K562 (cell line): ENCODE results near the gene DDR2. TPM values are rescaled to one million over a fixed set of nuclear protein-coding genes. Genes with fewer than 3 reads are reported as not detected.

Experiments
- ATAC-seq: fragments of 200-7000 bp; cut with Tn5 transposase; 3 replicates; pipeline ENCODE4 v1.9.1; 2020; ENCODE audit warnings: moderate library complexity
- BruUV-seq: library from RNA; stranded (reverse); fragments of 400-500 nt; replicated peaks from 2 replicates; lab custom pipeline; 2021; lab: Mats Ljungman, UMichigan
- CTCF ChIA-PET: fragments of 300-600 bp; formaldehyde crosslinking; extraction: SDS; loops from one replicate; lab custom pipeline; 2021; ENCODE audit warnings: low intra/inter-chr PET ratio; lab: Yijun Ruan, JAX
- POLR2A ChIA-PET: fragments of 300-600, 350-650 bp; sonication (Branson Sonifier 250); formaldehyde crosslinking; extraction: SDS; loops from one replicate; lab custom pipeline; 2021; ENCODE audit warnings: antibody characterized with exemption, inconsistent platforms; lab: Yijun Ruan, JAX
- DNase-seq, 4 experiments: peaks; one replicate each; pipeline versions ENCODE4 v3.0.0 to v3.0.0-alpha.2; 2011 to 2018; ENCODE audit warnings: low spot score in 3 of 4, mixed read lengths in 3 of 4; ENCODE audit errors: extremely low read depth in 1 of 4
- FAIRE-seq: peaks from 2 replicates; lab custom pipeline; 2011; peaks lifted over from hg19 to GRCh38; lab: Jason Lieb, UNC
- H2AFZ ChIP-seq: 2 replicates; pipeline ENCODE4 v1.6.0; 2011; ENCODE audit warnings: low read depth, low read length, control low read depth, inconsistent platforms
- H3K27ac ChIP-seq: fragments of 200-600 bp; 3 replicates; pipeline ENCODE4 v1.8.0; 2011; ENCODE audit warnings: low read depth, mild to moderate bottlenecking, control low read depth, inconsistent platforms, low read length, moderate library complexity, mixed read lengths; ENCODE audit errors: extremely low read depth
- H3K27me3 ChIP-seq, 2 experiments: fragments of 300-600 bp in 1 of 2; 2 replicates in 1 of 2; 3 replicates in 1 of 2; pipeline versions ENCODE4 v1.6.0 to v1.8.0; 2011; ENCODE audit warnings: inconsistent platforms in 2 of 2, low read length in 2 of 2, mild to moderate bottlenecking in 1 of 2, mixed read lengths in 1 of 2, moderate library complexity in 1 of 2; ENCODE audit not compliant: control insufficient read depth in 2 of 2, insufficient read depth in 2 of 2
- H3K36me3 ChIP-seq: fragments of 300-600 bp; 3 replicates; pipeline ENCODE4 v1.8.0; 2011; ENCODE audit warnings: mild to moderate bottlenecking, low read length, inconsistent platforms; ENCODE audit not compliant: control insufficient read depth, insufficient read depth
- H3K4me1 ChIP-seq, 2 experiments: fragments of 200-600 bp in 1 of 2; replicated peaks in 1 of 2; 2 replicates in 1 of 2; 3 replicates in 1 of 2; pipeline versions ENCODE4 v1.5.1 to v1.8.0; 2011; ENCODE audit warnings: inconsistent platforms in 2 of 2, low read length in 2 of 2, mild to moderate bottlenecking in 1 of 2, mixed read lengths in 1 of 2, moderate library complexity in 1 of 2; ENCODE audit not compliant: control insufficient read depth in 2 of 2, insufficient read depth in 2 of 2
- H3K4me2 ChIP-seq: 2 replicates; pipeline ENCODE4 v1.6.1; 2011; ENCODE audit warnings: low read length, control low read depth, inconsistent platforms, mixed read lengths; ENCODE audit not compliant: insufficient read depth
- H3K4me3 ChIP-seq: fragments of 200-600 bp; sonication (generic), shearing (Covaris generic); 2 replicates; pipeline ENCODE4 v1.5.1; 2016; ENCODE audit warnings: control low read depth, inconsistent platforms
- H3K79me2 ChIP-seq: fragments of 200-600 bp; 3 replicates; pipeline ENCODE4 v1.8.0; 2011; ENCODE audit warnings: low read length, inconsistent platforms; ENCODE audit not compliant: control insufficient read depth, insufficient read depth
- H3K9ac ChIP-seq, 2 experiments: 2 replicates each; pipeline versions ENCODE4 v1.6.0 to v1.6.1; 2011; ENCODE audit warnings: low read depth in 2 of 2, low read length in 2 of 2, control low read depth in 1 of 2, inconsistent platforms in 1 of 2, mild to moderate bottlenecking in 1 of 2, mixed read lengths in 1 of 2; ENCODE audit not compliant: insufficient read depth in 1 of 2
- H3K9me1 ChIP-seq: one replicate; pipeline ENCODE4 v1.6.0; 2011; ENCODE audit warnings: inconsistent platforms, mild to moderate bottlenecking, low read length, moderate library complexity; ENCODE audit not compliant: control insufficient read depth, insufficient read depth
- H3K9me3 ChIP-seq: replicated peaks from 2 replicates; pipeline ENCODE4 v1.5.1; 2011; ENCODE audit warnings: low read depth, low read length, inconsistent platforms; ENCODE audit not compliant: control insufficient read depth, insufficient read depth
- H4K20me1 ChIP-seq: replicated peaks from 2 replicates; pipeline ENCODE4 v1.6.1; 2011; ENCODE audit warnings: low read length, inconsistent platforms, mixed read lengths; ENCODE audit not compliant: control insufficient read depth, insufficient read depth
- PTBP1 ChIP-seq: fragments of 200-400 bp; formaldehyde crosslinking; IDR thresholded peaks from 2 replicates; pipeline ENCODE4 v1.6.1; 2017; ENCODE audit warnings: low read depth, low read length
- ZNF24 ChIP-seq: fragments of 450-650 bp; IDR thresholded peaks from 2 replicates; pipeline ENCODE4 v1.6.1; 2016
- WGBS: fragments of 100-300 bp; shearing (Covaris generic); methylation state at CpG from one replicate; pipeline ENCODE4 v1.1.6; 2016; ENCODE audit warnings: low coverage, mixed read lengths; ENCODE audit not compliant: insufficient coverage; ENCODE audit errors: missing lambda C conversion rate; 5-methylcytosine and 5-hydroxymethylcytosine counted together
- in situ Hi-C: fragments of 300-500 bp; cut with MboI; formaldehyde crosslinking; loops from 4 replicates; pipeline ENCODE4 v1.15.0; 2018; ENCODE audit warnings: inconsistent platforms, mixed read lengths
- intact Hi-C: fragments of 100-400 bp; cut with micrococcal nuclease; formaldehyde crosslinking; loops from 2 replicates; pipeline ENCODE4 v1.14.2; 2022
- polyA plus RNA-seq, 8 experiments: library from polyadenylated mRNA; depleted of rRNA in 4 of 8; stranded (reverse) in 5 of 8; unstranded in 3 of 8; fragments of >200 nt; fragmentation: Nextera tagmentation in 2 of 8; fragmentation: Illumina TruSeq in 1 of 8; extraction: Ambion mirVana in 2 of 8; extraction: Trizol in 1 of 8; gene quantifications; 2 replicates each; pipeline versions ENCODE4 v1.2.1 to v1.2.3, GENCODE V29; 2011 to 2014; ENCODE audit warnings: inconsistent platforms in 1 of 8, missing spikeins in 1 of 8
- total RNA-seq, 7 experiments: library from RNA; depleted of rRNA in 6 of 7; stranded (reverse); fragments of >200 nt in 6 of 7; fragmentation: Illumina TruSeq in 2 of 7; extraction: Trizol in 2 of 7; gene quantifications; 2 replicates each; pipeline versions ENCODE4 v1.2.1 to v1.2.3, GENCODE V29; 2011 to 2021; ENCODE audit warnings: low replicate concordance in 1 of 7
- TF ChIP-seq, protein P1 (sequence below): sonication (generic); formaldehyde crosslinking; IDR thresholded peaks from 2 replicates; pipeline ENCODE4 v1.8.0; 2022; ENCODE audit warnings: missing genetic modification reagents, mild to moderate bottlenecking, borderline replicate concordance
- TF ChIP-seq, protein P2 (sequence below): fragments of 450-650 bp; formaldehyde crosslinking; IDR thresholded peaks from 2 replicates; pipeline ENCODE4 v1.4.0; 2020; ENCODE audit warnings: mild to moderate bottlenecking, mixed read lengths

DDR2 gene
- total and polyA plus RNA-seq, 9 of the 15 experiments (the other 6 are each of a cell fraction or from before 2014, with no cell fraction given) = 0.36 to 2.0 (median 1.1) TPM

DNA sequence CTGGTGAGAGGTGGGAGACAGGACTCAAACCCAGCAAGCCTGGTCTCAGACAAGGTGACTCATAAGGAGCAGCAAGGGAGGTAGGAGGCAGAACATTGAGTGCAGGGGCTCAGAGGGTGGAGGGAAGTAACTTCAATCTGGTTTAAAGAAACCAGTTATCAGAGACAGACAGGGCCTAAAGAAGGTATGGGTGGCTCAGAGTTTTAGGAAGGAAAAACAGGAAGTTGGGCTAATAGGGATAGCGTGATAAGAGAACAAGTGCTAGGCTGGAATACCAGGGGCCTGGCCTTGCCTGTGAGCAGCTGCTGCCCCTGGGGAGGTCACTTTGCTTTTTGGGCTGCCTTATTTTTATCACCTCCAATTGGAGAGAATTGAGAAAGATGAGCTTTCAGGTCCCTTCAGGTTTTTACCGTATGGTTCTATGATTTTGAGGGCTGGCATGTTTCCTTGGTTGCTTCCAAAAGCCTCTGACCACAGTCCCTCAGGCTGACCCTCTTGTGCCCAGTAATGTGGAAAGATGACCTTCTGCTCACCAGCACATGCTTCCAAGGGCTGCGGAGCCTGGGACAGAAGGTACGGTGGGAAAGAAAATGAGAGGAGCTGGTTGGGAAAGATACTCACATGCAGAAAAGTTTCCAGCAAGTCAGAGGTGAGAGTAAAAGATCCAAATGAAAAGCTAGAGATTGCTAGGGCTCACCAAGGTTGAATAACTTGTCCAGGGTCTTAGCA, 77.0 kb downstream of the DDR2 start (continued):
- TF ChIP-seq, protein P1, sequence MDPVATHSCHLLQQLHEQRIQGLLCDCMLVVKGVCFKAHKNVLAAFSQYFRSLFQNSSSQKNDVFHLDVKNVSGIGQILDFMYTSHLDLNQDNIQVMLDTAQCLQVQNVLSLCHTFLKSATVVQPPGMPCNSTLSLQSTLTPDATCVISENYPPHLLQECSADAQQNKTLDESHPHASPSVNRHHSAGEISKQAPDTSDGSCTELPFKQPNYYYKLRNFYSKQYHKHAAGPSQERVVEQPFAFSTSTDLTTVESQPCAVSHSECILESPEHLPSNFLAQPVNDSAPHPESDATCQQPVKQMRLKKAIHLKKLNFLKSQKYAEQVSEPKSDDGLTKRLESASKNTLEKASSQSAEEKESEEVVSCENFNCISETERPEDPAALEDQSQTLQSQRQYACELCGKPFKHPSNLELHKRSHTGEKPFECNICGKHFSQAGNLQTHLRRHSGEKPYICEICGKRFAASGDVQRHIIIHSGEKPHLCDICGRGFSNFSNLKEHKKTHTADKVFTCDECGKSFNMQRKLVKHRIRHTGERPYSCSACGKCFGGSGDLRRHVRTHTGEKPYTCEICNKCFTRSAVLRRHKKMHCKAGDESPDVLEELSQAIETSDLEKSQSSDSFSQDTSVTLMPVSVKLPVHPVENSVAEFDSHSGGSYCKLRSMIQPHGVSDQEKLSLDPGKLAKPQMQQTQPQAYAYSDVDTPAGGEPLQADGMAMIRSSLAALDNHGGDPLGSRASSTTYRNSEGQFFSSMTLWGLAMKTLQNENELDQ (CRISPR knock-in tag) = no peak

DNA sequence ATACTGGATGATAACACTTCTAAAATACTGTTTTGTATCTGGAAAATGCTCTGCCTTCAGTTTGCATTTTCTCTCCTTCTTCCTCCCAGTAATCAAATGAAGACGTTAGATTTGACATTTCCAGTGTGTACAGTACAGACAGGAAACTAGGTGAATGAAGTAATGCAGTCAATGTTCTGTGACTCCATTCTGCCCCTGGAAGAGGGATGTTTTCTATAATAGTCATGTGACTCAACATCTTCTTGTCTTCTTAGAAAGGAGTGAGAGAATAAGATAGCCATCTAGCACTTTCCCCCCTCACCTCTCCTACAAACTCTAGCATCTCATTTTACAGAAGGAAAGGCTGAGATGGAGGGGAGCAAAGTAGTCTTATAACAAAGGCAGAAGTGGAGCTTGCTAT, 77.6 kb downstream of the DDR2 start:
- FAIRE-seq (no peak), DNase-seq (no peak), ATAC-seq (no peak)
- Histone ChIP-seq H2AFZ (no peak overlapping the region), H3K4me2 (no peak overlapping the region), H4K20me1 (no peaks in the 10 kb centered on the region), H3K27me3 (no peaks in the 10 kb centered on the region), H3K4me1 (peaks cover 0 to 18% of the 10 kb centered on the region in 2 experiments; a peak in 3 of 5 replicates), H3K9me1 (no peaks in the 10 kb centered on the region), H3K36me3 (no peaks in the 10 kb centered on the region), H3K9ac (no peak overlapping the region), H3K79me2 (no peaks in the 10 kb centered on the region), H3K27ac (no peak overlapping the region), H3K4me3 (no peak overlapping the region), H3K9me3 (no peaks in the 10 kb centered on the region)
- TF ChIP-seq, protein P2, sequence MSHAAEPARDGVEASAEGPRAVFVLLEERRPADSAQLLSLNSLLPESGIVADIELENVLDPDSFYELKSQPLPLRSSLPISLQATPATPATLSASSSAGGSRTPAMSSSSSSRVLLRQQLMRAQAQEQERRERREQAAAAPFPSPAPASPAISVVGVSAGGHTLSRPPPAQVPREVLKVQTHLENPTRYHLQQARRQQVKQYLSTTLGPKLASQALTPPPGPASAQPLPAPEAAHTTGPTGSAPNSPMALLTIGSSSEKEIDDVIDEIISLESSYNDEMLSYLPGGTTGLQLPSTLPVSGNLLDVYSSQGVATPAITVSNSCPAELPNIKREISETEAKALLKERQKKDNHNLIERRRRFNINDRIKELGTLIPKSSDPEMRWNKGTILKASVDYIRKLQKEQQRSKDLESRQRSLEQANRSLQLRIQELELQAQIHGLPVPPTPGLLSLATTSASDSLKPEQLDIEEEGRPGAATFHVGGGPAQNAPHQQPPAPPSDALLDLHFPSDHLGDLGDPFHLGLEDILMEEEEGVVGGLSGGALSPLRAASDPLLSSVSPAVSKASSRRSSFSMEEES (CRISPR knock-in tag) = peak; percentile 94
- TF ChIP-seq PTBP1 (no peak), ZNF24 (0 out of 2 replicates have a peak, but pooled peaks have one; percentile 19)
- intact Hi-C loops = no loop called here
- in situ Hi-C loops = no loop called here
- CTCF ChIA-PET = no interaction called here
- BruUV-seq = no TSS peak
- POLR2A ChIA-PET = interaction anchor here (0.6 to 1.4 kb wide), 2 partner anchors 10 to 32 kb away, joined by 3 to 4 read pairs; no protein-coding TSS in a partner anchor
- WGBS = 0% methylated on average over 1 of the region's 1 CpG
